K562 (cell line): ENCODE data around the gene AMIGO3. TPM values are rescaled to one million over a fixed set of nuclear protein-coding genes. Genes with fewer than 3 reads are reported as not detected.
A peak's percentile ranks its signal among the peaks of the same experiment; 100 is the strongest.

Experiments used
- ATAC-seq: fragments of 200-7000 bp; cut with Tn5 transposase; 3 replicates; pipeline ENCODE4 v1.9.1; 2020; ENCODE audit warnings: moderate library complexity
- BruUV-seq: library from RNA; stranded (reverse); fragments of 400-500 nt; replicated peaks from 2 replicates; lab custom pipeline; 2021; lab: Mats Ljungman, UMichigan
- CTCF ChIA-PET: fragments of 300-600 bp; formaldehyde crosslinking; extraction: SDS; loops from one replicate; lab custom pipeline; 2021; ENCODE audit warnings: low intra/inter-chr PET ratio; lab: Yijun Ruan, JAX
- POLR2A ChIA-PET: fragments of 300-600, 350-650 bp; sonication (Branson Sonifier 250); formaldehyde crosslinking; extraction: SDS; loops from one replicate; lab custom pipeline; 2021; ENCODE audit warnings: antibody characterized with exemption, inconsistent platforms; lab: Yijun Ruan, JAX
- DNase-seq, 4 experiments: peaks; one replicate each; pipeline versions ENCODE4 v3.0.0 to v3.0.0-alpha.2; 2011 to 2018; ENCODE audit warnings: low spot score in 3 of 4, mixed read lengths in 3 of 4; ENCODE audit errors: extremely low read depth in 1 of 4
- FAIRE-seq: peaks from 2 replicates; lab custom pipeline; 2011; peaks lifted over from hg19 to GRCh38; lab: Jason Lieb, UNC
- H2AFZ ChIP-seq: 2 replicates; pipeline ENCODE4 v1.6.0; 2011; ENCODE audit warnings: low read depth, low read length, control low read depth, inconsistent platforms
- H3K27ac ChIP-seq: fragments of 200-600 bp; 3 replicates; pipeline ENCODE4 v1.8.0; 2011; ENCODE audit warnings: low read depth, mild to moderate bottlenecking, control low read depth, inconsistent platforms, low read length, moderate library complexity, mixed read lengths; ENCODE audit errors: extremely low read depth
- H3K27me3 ChIP-seq, 2 experiments: fragments of 300-600 bp in 1 of 2; 2 replicates in 1 of 2; 3 replicates in 1 of 2; pipeline versions ENCODE4 v1.6.0 to v1.8.0; 2011; ENCODE audit warnings: inconsistent platforms in 2 of 2, low read length in 2 of 2, mild to moderate bottlenecking in 1 of 2, mixed read lengths in 1 of 2, moderate library complexity in 1 of 2; ENCODE audit not compliant: control insufficient read depth in 2 of 2, insufficient read depth in 2 of 2
- H3K36me3 ChIP-seq: fragments of 300-600 bp; 3 replicates; pipeline ENCODE4 v1.8.0; 2011; ENCODE audit warnings: mild to moderate bottlenecking, low read length, inconsistent platforms; ENCODE audit not compliant: control insufficient read depth, insufficient read depth
- H3K4me1 ChIP-seq, 2 experiments: fragments of 200-600 bp in 1 of 2; replicated peaks in 1 of 2; 2 replicates in 1 of 2; 3 replicates in 1 of 2; pipeline versions ENCODE4 v1.5.1 to v1.8.0; 2011; ENCODE audit warnings: inconsistent platforms in 2 of 2, low read length in 2 of 2, mild to moderate bottlenecking in 1 of 2, mixed read lengths in 1 of 2, moderate library complexity in 1 of 2; ENCODE audit not compliant: control insufficient read depth in 2 of 2, insufficient read depth in 2 of 2
- H3K4me2 ChIP-seq: 2 replicates; pipeline ENCODE4 v1.6.1; 2011; ENCODE audit warnings: low read length, control low read depth, inconsistent platforms, mixed read lengths; ENCODE audit not compliant: insufficient read depth
- H3K4me3 ChIP-seq: fragments of 200-600 bp; sonication (generic), shearing (Covaris generic); 2 replicates; pipeline ENCODE4 v1.5.1; 2016; ENCODE audit warnings: control low read depth, inconsistent platforms
- H3K79me2 ChIP-seq: fragments of 200-600 bp; 3 replicates; pipeline ENCODE4 v1.8.0; 2011; ENCODE audit warnings: low read length, inconsistent platforms; ENCODE audit not compliant: control insufficient read depth, insufficient read depth
- H3K9ac ChIP-seq, 2 experiments: 2 replicates each; pipeline versions ENCODE4 v1.6.0 to v1.6.1; 2011; ENCODE audit warnings: low read depth in 2 of 2, low read length in 2 of 2, control low read depth in 1 of 2, inconsistent platforms in 1 of 2, mild to moderate bottlenecking in 1 of 2, mixed read lengths in 1 of 2; ENCODE audit not compliant: insufficient read depth in 1 of 2
- H3K9me1 ChIP-seq: one replicate; pipeline ENCODE4 v1.6.0; 2011; ENCODE audit warnings: inconsistent platforms, mild to moderate bottlenecking, low read length, moderate library complexity; ENCODE audit not compliant: control insufficient read depth, insufficient read depth
- H3K9me3 ChIP-seq: replicated peaks from 2 replicates; pipeline ENCODE4 v1.5.1; 2011; ENCODE audit warnings: low read depth, low read length, inconsistent platforms; ENCODE audit not compliant: control insufficient read depth, insufficient read depth
- H4K20me1 ChIP-seq: replicated peaks from 2 replicates; pipeline ENCODE4 v1.6.1; 2011; ENCODE audit warnings: low read length, inconsistent platforms, mixed read lengths; ENCODE audit not compliant: control insufficient read depth, insufficient read depth
- CEBPZ ChIP-seq: fragments of 150-350 bp; IDR thresholded peaks from 2 replicates; pipeline ENCODE4 v1.6.1; 2014; ENCODE audit warnings: low read depth, mild to moderate bottlenecking, low read length, borderline replicate concordance
- CREM ChIP-seq: IDR thresholded peaks from 2 replicates; pipeline ENCODE4 v1.6.1; 2014; ENCODE audit warnings: antibody characterized with exemption, low read depth
- DEAF1 ChIP-seq: fragments of 450-650 bp; formaldehyde crosslinking; IDR thresholded peaks from 2 replicates; pipeline ENCODE4 v1.4.0; 2020; ENCODE audit warnings: mild to moderate bottlenecking, moderate library complexity
- HCFC1 ChIP-seq: IDR thresholded peaks from 2 replicates; pipeline ENCODE4 v1.6.1; 2012; ENCODE audit warnings: low read depth, low read length, improper control_type of control experiment
- MAZ ChIP-seq, 2 experiments: fragments of 450-650 bp in 1 of 2; sonication (generic) in 1 of 2; formaldehyde crosslinking; IDR thresholded peaks in 1 of 2; conservative IDR thresholded peaks in 1 of 2; 2 replicates each; pipeline versions ENCODE4 v1.4.0 to v1.5.0; 2020; ENCODE audit warnings: mild to moderate bottlenecking in 1 of 2, missing genetic modification reagents in 1 of 2
- OTX1 ChIP-seq: fragments of 450-650 bp; formaldehyde crosslinking; IDR thresholded peaks from 2 replicates; pipeline ENCODE4 v1.4.0; 2022; ENCODE audit warnings: mild to moderate bottlenecking
- PPARD ChIP-seq: fragments of 250-450 bp; sonication (Bioruptor Pico); IDR thresholded peaks from 2 replicates; pipeline ENCODE4 v1.8.0; 2022; ENCODE audit warnings: inconsistent platforms, mild to moderate bottlenecking, moderate library complexity
- RAD51 ChIP-seq: fragments of 450-650 bp; IDR thresholded peaks from 2 replicates; pipeline ENCODE4 v1.7.1; 2016; ENCODE audit warnings: low read depth, mild to moderate bottlenecking, borderline replicate concordance
- RB1 ChIP-seq: fragments of 450-650 bp; IDR thresholded peaks from 2 replicates; pipeline ENCODE4 v1.6.1; 2017; ENCODE audit warnings: low read depth, mild to moderate bottlenecking
- SMC3 ChIP-seq: conservative IDR thresholded peaks from 2 replicates; pipeline ENCODE4 v1.6.1; 2011; ENCODE audit warnings: low read depth, low read length, improper control_type of control experiment; ENCODE audit not compliant: insufficient read depth
- SP1 ChIP-seq: sonication (generic); formaldehyde crosslinking; IDR thresholded peaks from 2 replicates; pipeline ENCODE4 v1.8.1; 2022; ENCODE audit warnings: mild to moderate bottlenecking, missing genetic modification reagents
- TFAP4 ChIP-seq: sonication (generic); formaldehyde crosslinking; IDR thresholded peaks from 2 replicates; pipeline ENCODE4 v1.8.0; 2022; ENCODE audit warnings: missing genetic modification reagents, mild to moderate bottlenecking, moderate library complexity, borderline replicate concordance
- U2AF1 ChIP-seq: fragments of 200-400 bp; formaldehyde crosslinking; optimal IDR thresholded peaks from 2 replicates; pipeline ENCODE3; 2017; ENCODE audit warnings: mild to moderate bottlenecking, low read depth, low read length, moderate library complexity
- WGBS: fragments of 100-300 bp; shearing (Covaris generic); methylation state at CpG from one replicate; pipeline ENCODE4 v1.1.6; 2016; ENCODE audit warnings: low coverage, mixed read lengths; ENCODE audit not compliant: insufficient coverage; ENCODE audit errors: missing lambda C conversion rate; 5-methylcytosine and 5-hydroxymethylcytosine counted together
- in situ Hi-C: fragments of 300-500 bp; cut with MboI; formaldehyde crosslinking; loops from 4 replicates; pipeline ENCODE4 v1.15.0; 2018; ENCODE audit warnings: inconsistent platforms, mixed read lengths
- intact Hi-C: fragments of 100-400 bp; cut with micrococcal nuclease; formaldehyde crosslinking; loops from 2 replicates; pipeline ENCODE4 v1.14.2; 2022
- polyA plus RNA-seq, 8 experiments: library from polyadenylated mRNA; depleted of rRNA in 4 of 8; stranded (reverse) in 5 of 8; unstranded in 3 of 8; fragments of >200 nt; fragmentation: Nextera tagmentation in 2 of 8; fragmentation: Illumina TruSeq in 1 of 8; extraction: Ambion mirVana in 2 of 8; extraction: Trizol in 1 of 8; gene quantifications; 2 replicates each; pipeline versions ENCODE4 v1.2.1 to v1.2.3, GENCODE V29; 2011 to 2014; ENCODE audit warnings: inconsistent platforms in 1 of 8, missing spikeins in 1 of 8
- total RNA-seq, 7 experiments: library from RNA; depleted of rRNA in 6 of 7; stranded (reverse); fragments of >200 nt in 6 of 7; fragmentation: Illumina TruSeq in 2 of 7; extraction: Trizol in 2 of 7; gene quantifications; 2 replicates each; pipeline versions ENCODE4 v1.2.1 to v1.2.3, GENCODE V29; 2011 to 2021; ENCODE audit warnings: low replicate concordance in 1 of 7

AMIGO3 gene
- total and polyA plus RNA-seq, 9 of the 15 experiments (the other 6 are each of a cell fraction or from before 2014, with no cell fraction given) = 0.13 to 2.8 (median 0.44) TPM; not detected in 4

- ATAC-seq (peak; percentile 61), FAIRE-seq (peak; percentile 89), DNase-seq (peak; percentile 65 to 80 (median 70))
- H3K36me3 ChIP-seq = peaks cover 17% of the 10 kb centered on the region; the same call in 2 of the 3 replicates
- peaks cover 2% of the 10 kb centered on the region for H3K9me1 ChIP-seq
- no peak overlapping the region for H3K4me2 ChIP-seq
- H3K9ac ChIP-seq = peak overlapping the region in 1 of 2 experiments; percentile 26; a peak in 2 of 4 replicates
- 28% methylated on average over 8 of the region's 11 CpGs for WGBS
- H3K27me3 ChIP-seq = no peaks in the 10 kb centered on the region
- no peaks in the 10 kb centered on the region for H3K9me3 ChIP-seq
- H3K79me2 ChIP-seq = peaks cover 29% of the 10 kb centered on the region
- H2AFZ ChIP-seq = no peak overlapping the region
- H4K20me1 ChIP-seq = no peaks in the 10 kb centered on the region; the same call in 1 of the 2 replicates
- H3K27ac ChIP-seq = peak overlapping the region; percentile 54; the same call in 1 of the 3 replicates
- no peak overlapping the region for H3K4me3 ChIP-seq
- BruUV-seq = no TSS peak
- intact Hi-C loops (loop anchor here (1.0 to 5.0 kb wide), 3 partner anchors 104 to 217 kb away; no protein-coding TSS in a partner anchor), in situ Hi-C loops (loop anchor here (5.0 kb wide), 1 partner anchor 129 kb away; no protein-coding TSS in a partner anchor)
- ChIA-PET CTCF (interaction anchor here (0.6 to 1.9 kb wide), 5 partner anchors 61 to 658 kb away, joined by 3 to 21 read pairs (median 4); no protein-coding TSS in a partner anchor), POLR2A (interaction anchor here (0.6 kb wide), 2 partner anchors 41 to 424 kb away, joined by 3 read pairs; no protein-coding TSS in a partner anchor)
- peaks cover 17 to 38% of the 10 kb centered on the region in 2 experiments; a peak in 4 of 5 replicates for H3K4me1 ChIP-seq
- TF ChIP-seq CREM (0 out of 2 replicates have a peak, but pooled peaks have one; percentile 17), DEAF1 (CRISPR knock-in tag) (peak; percentile 48), RAD51 (no peak), RB1 (peak; percentile 47; the same call in 1 of the 2 replicates), SP1 (CRISPR knock-in tag) (peak; percentile 46; the same call in 1 of the 2 replicates), MAZ (CRISPR knock-in tag; conservative IDR thresholded peaks at IDR 0.05 in 1 of 2, IDR thresholded peaks at IDR 0.05 in 1 of 2) (peak in 1 of 2 experiments; percentile 43; a peak in 1 of 4 replicates), SMC3 (peak; percentile 84), CEBPZ (no peak), PPARD (CRISPR knock-in tag) (no peak), OTX1 (no peak), U2AF1 (no peak), HCFC1 (no peak), TFAP4 (peak; percentile 38; the same call in 1 of the 2 replicates)
Measured at GRCh38 chr3:49671291-49672288, 47.9 kb downstream of the AMIGO3 start.
